Ascending aorta (tissue), 2 donors: ENCODE data around the gene CYP1B1. TPM values are rescaled to one million over a fixed set of nuclear protein-coding genes. Genes with fewer than 3 reads are reported as not detected.

Experiments
- DNase-seq, 2 donors: peaks; one replicate each; pipeline ENCODE4 v3.0.0-alpha.2; 2019; ENCODE audit warnings: low spot score in 2 of 2
- H3K27ac ChIP-seq, 2 donors: fragments of 200-600 bp; sonication (generic); one replicate each; pipeline ENCODE4 v1.5.1; 2016 to 2017; ENCODE audit warnings: mild to moderate bottlenecking in 1 of 2
- H3K27me3 ChIP-seq: fragments of 200-600 bp; sonication (generic); one replicate; pipeline ENCODE4 v1.5.1; 2017
- H3K36me3 ChIP-seq, 2 donors: fragments of 200-600 bp; sonication (generic); one replicate each; pipeline ENCODE4 v1.5.1; 2016
- H3K4me1 ChIP-seq, 2 donors: fragments of 200-600 bp; sonication (generic); one replicate each; pipeline ENCODE4 v1.5.1; 2016 to 2017; ENCODE audit warnings: mild to moderate bottlenecking in 1 of 2
- H3K4me3 ChIP-seq, 2 donors: fragments of 200-600 bp; sonication (generic); one replicate each; pipeline ENCODE4 v1.5.1; 2016 to 2017; ENCODE audit warnings: mild to moderate bottlenecking in 1 of 2
- H3K9me3 ChIP-seq, 2 donors: fragments of 200-600 bp; sonication (generic); one replicate each; pipeline ENCODE4 v1.5.1; 2016
- CTCF ChIP-seq, 3 experiments: fragments of 200-600 bp in 2 of 3; fragments of 450-650 bp in 1 of 3; sonication (generic) in 2 of 3; IDR thresholded peaks; one replicate each; pipeline ENCODE4 v1.5.1; 2016 to 2019; ENCODE audit warnings: antibody characterized with exemption in 3 of 3, mild to moderate bottlenecking in 1 of 3, moderate library complexity in 1 of 3
- intact Hi-C: fragments of 100-400 bp; cut with DNase I; formaldehyde crosslinking; loops from one replicate; pipeline ENCODE4 v1.15.1; 2023
- total RNA-seq: library from RNA; depleted of rRNA; stranded (reverse); fragments of >200 nt; gene quantifications from one replicate; pipeline ENCODE4 v1.1.0, GENCODE V29; 2016

CYP1B1 gene
- total RNA-seq, 1 donor from 2014 or later: 148 TPM

GRCh38 chr2:38074764-38075506 lies 1.0 kb downstream of the CYP1B1 start:
- DNase-seq: no peak
- peaks cover 14% of the 10 kb centered on the region for H3K27me3 ChIP-seq
- no peaks in the 10 kb centered on the region for H3K36me3 ChIP-seq
- no peaks in the 10 kb centered on the region for H3K9me3 ChIP-seq
- peak overlapping the region; percentile 65 to 83 for H3K4me3 ChIP-seq
- peak overlapping the region in 1 of 2 donors; percentile 2 for H3K27ac ChIP-seq
- intact Hi-C loops: no loop called here
- peaks cover 0 to 12% of the 10 kb centered on the region in 2 donors for H3K4me1 ChIP-seq
- TF ChIP-seq CTCF (IDR thresholded peaks at IDR 0.05): no peak

- H3K27ac ChIP-seq: peak overlapping the region in 1 of 2 donors; percentile 2
- TF ChIP-seq CTCF (IDR thresholded peaks at IDR 0.05): no peak
Measured at GRCh38 chr2:38074058-38074763, 1.7 kb downstream of the CYP1B1 start.

GRCh38 chr2:38073211-38074057 lies 2.5 kb downstream of the CYP1B1 start:
- Histone ChIP-seq H3K27me3 (peaks cover 14% of the 10 kb centered on the region), H3K36me3 (no peaks in the 10 kb centered on the region), H3K4me3 (peak overlapping the region; percentile 65 to 83), H3K27ac (no peak overlapping the region), H3K4me1 (peaks cover 0 to 12% of the 10 kb centered on the region in 2 donors), H3K9me3 (no peaks in the 10 kb centered on the region)
- intact Hi-C loops: no loop called here
- TF ChIP-seq CTCF (IDR thresholded peaks at IDR 0.05): no peak
- DNase-seq: no peak

More at GRCh38 chr2:38074058-38074763, 1.7 kb downstream of the CYP1B1 start:
- H3K9me3 ChIP-seq: no peaks in the 10 kb centered on the region
- H3K36me3 ChIP-seq: no peaks in the 10 kb centered on the region
- intact Hi-C loops: no loop called here
- H3K4me1 ChIP-seq: peaks cover 0 to 12% of the 10 kb centered on the region in 2 donors
- H3K27me3 ChIP-seq: peaks cover 14% of the 10 kb centered on the region
- DNase-seq: no peak
- peak overlapping the region; percentile 65 to 83 for H3K4me3 ChIP-seq

GRCh38 chr2:38070438-38070837 lies 5.5 kb downstream of the CYP1B1 start:
- DNase-seq: no peak
- H3K9me3 ChIP-seq: no peaks in the 10 kb centered on the region
- intact Hi-C loops: no loop called here
- peaks cover 9% of the 10 kb centered on the region for H3K27me3 ChIP-seq
- H3K27ac ChIP-seq: no peak overlapping the region
- no peak for TF ChIP-seq CTCF (IDR thresholded peaks at IDR 0.05)
- H3K4me1 ChIP-seq: peaks cover 0 to 10% of the 10 kb centered on the region in 2 donors
- no peak overlapping the region for H3K4me3 ChIP-seq
- no peaks in the 10 kb centered on the region for H3K36me3 ChIP-seq

GRCh38 chr2:38068234-38068633 lies 7.7 kb downstream of the CYP1B1 start:
- no peaks in the 10 kb centered on the region for H3K4me1 ChIP-seq
- no peaks in the 10 kb centered on the region for H3K27me3 ChIP-seq
- intact Hi-C loops: no loop called here
- H3K27ac ChIP-seq: no peak overlapping the region
- H3K4me3 ChIP-seq: no peak overlapping the region
- DNase-seq: no peak
- no peaks in the 10 kb centered on the region for H3K36me3 ChIP-seq
- TF ChIP-seq CTCF (IDR thresholded peaks at IDR 0.05): no peak
- H3K9me3 ChIP-seq: no peaks in the 10 kb centered on the region
